Activated naive CD4-positive, alpha-beta T cell (primary cell): ENCODE results near the gene CXCL1.

Experiments used
- DNase-seq, 4 experiments: peaks; one replicate each; lab custom pipeline; 2025; lab: John Stamatoyannopoulos, UW

The CXCL1 gene

DNA sequence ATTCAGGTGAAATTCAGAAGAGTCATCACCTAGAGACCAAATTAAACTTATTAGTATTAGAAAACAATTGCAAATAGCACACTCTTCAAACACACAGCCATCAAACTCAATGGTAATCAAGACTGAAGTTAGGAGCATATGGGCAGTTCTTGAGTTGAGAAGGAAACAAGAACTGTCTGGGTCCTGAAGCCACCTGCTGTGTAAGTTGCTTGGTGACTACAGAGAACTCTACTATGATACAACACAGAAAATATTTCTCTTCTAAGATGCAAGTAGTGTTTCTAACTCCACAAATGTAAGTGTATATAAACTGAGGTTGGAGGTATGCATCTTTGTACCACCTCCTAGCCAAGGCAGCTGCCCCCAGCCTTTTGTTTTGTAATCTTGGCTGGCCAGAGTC is 16.4 kb upstream of the CXCL1 start:
- no peak for DNase-seq

DNA sequence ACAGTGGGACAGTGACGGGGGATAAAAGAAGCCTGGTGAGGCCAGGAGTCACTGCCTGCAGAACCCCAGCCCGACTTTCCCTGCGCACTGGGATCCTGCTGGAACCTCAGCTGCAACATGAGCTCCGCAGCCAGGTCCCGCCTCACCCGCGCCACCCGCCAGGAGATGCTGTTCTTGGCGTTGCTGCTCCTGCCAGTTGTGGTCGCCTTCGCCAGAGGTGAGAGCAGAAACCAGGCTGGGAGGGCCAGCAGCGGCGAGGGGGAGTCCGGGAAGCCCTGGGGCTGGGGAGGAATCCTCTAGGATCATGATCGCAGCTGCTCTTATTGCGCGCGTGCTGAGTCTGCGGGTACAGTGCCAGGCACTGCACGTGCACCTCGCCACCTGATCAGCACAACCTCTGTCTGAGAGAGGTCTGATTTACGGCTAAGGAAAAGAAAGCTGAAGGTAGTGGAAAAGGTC is 15.9 kb upstream of the CXCL1 start, which contains the start of gene PF4V1:
Gene PF4V1 (plus strand): TSS at position 51 of the 459 bp plus-strand sequence. CDS start 67 bp downstream, at position 118.
- DNase-seq = no peak

DNA sequence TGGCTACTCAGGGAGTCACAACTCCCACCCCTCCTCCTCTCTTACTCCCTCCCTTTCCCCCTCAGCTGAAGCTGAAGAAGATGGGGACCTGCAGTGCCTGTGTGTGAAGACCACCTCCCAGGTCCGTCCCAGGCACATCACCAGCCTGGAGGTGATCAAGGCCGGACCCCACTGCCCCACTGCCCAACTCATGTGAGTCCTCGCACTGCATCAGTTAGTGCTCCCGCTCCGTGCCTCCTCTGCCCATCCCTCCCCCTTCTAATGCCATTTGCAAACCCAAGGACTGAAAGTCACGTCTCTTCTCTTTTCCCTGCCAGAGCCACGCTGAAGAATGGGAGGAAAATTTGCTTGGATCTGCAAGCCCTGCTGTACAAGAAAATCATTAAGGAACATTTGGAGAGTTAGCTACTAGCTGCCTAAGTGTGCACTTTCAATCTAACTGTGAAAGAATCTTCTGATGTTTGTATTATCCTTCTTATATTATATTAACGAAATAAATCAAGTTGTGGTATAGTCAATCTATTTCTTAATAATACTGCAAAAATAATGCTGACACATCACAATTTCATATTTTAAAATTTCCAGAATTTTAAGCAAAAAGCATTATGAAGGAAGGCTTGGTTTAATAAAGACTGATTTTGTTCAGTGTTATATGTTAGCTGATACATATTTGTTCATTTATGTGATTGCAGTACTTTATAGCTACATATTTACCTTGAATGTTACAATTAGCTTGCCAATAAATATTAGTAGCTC is 15.3 kb upstream of the CXCL1 start:
- no peak for DNase-seq

DNA sequence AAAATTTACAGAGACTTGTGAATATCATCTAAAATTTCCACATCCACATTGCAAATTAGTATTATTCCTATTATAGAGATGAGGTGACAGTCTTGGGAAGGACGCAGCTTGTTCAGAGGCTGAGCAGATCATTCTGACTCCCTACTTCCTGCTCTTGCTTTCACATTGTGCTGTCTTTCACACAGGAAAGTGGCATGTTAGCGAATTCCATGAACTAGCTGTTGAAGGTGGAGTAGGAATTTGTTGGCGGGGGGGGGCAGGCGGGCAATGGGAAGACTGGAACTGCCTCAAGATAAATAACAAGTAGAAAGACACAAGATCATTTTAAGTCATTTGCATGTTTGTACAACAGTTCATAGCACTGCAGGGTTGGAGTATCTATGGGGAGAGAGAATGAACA is 13.8 kb upstream of the CXCL1 start:
- DNase-seq = no peak

DNA sequence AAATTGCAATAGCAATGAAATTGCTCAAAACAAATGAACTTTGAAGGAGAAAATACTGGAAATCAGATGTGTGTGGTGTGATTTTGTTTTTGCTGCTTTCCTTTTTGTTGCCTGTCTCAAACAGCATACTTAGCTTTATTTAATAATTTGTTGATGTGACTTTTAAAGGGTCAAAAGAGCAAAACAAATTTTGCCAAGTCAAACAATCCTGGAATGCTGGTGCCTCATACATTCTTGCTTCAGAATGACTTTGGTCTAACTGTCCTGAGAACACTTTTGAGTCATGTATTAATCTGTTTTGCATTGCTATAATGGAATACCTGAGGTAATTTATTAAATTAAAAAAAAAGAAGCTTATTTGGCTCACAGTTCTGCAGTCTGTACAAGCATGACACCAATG is 12.7 kb upstream of the CXCL1 start:
- DNase-seq = no peak

DNA sequence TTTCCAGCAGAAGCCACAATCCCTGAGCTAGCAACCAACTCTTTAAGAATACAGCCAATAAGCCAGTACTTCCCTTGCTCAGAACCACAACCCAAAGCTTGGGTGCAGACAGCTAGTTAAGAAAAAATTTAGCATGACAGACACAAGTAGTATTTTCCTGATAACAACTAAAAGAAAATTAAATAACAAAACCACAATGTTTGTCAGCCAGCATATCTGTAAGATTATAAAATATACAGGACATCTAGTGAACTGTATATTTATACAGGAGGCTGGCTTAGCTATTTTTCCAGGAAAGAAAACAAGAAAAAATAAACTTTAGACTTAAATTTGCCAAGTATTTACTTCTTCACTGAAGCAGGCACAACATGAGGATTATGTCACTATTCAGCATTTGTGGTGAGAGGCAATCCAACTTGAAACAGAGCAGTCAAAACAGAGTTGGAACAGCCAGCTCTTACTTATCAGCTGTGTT is 9.5 kb upstream of the CXCL1 start:
- DNase-seq = no peak

DNA sequence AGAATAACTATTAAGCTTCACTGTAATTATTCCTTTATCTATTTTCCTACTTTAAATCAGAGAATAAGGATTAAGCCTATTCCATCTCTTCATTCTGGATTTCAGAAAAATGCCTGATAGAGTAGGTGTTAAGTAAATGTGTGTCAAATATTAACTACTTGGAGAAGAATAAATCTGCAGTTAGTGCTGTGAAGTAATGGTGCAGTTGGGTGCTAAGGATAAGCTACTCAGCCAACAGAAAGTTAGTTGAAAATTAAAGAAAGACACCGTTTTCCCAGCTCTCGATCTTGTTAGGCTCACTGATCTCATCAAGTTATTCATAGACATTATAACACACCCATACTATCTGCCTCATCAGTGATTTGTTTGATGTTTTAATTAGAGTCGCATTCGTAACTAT is 9.0 kb upstream of the CXCL1 start:
- DNase-seq = no peak

DNA sequence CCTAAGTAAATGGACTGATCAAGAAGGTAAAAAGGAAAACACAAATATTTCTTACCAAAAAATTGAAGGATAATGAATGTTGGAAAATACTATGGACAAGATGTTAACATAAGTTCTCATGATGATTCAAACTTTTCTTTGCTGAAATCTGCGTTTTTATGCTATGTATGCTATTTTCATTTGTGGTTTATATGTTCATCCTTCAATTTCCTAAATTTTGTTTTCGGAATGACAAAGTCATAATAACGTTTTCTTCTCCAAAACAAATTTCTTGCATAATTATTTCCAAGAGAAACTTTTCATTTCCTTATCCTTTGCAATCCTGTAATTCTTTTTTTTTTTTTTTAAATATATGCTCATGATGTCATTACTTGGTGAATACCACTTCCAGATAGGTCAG is 8.3 kb upstream of the CXCL1 start:
- DNase-seq = no peak

DNA sequence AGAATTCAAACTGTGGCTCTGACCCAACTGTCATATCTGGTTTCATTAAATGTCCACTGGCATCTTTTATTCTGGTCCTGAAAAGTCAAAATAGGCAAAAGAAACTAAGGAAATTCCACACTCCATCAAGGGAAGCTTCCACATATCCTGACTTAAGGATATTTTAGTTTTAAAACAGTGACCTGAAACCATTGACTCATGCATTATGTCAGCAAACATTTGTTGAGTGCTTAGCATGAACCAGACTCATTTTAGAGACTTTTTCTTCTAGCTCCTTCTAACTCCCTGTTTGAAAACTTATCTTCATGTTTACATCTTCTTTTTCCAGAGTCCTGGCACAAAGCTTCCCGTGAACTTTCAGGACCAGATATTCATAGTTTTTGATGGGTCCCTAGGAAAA is 6.9 kb upstream of the CXCL1 start:
- no peak for DNase-seq

DNA sequence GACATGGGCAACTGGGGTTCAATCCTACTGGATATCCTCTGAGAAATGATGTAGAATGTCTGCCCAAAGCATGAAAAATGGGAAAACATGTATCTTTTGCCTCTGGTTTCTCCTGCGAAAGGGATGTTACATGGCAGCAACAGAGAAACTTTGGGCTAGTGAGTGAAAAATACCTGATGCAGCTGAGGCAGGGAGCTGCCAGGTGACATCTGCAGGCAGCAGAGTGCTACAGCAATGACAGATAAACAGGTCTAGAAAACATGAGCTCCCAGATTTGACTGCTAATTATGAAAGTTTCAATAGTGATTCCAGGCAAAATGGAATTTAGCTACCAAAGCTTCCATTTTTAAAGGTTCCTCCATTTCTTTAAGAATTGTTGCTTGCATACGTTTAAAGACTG is 4.8 kb upstream of the CXCL1 start:
- no peak for DNase-seq

DNA sequence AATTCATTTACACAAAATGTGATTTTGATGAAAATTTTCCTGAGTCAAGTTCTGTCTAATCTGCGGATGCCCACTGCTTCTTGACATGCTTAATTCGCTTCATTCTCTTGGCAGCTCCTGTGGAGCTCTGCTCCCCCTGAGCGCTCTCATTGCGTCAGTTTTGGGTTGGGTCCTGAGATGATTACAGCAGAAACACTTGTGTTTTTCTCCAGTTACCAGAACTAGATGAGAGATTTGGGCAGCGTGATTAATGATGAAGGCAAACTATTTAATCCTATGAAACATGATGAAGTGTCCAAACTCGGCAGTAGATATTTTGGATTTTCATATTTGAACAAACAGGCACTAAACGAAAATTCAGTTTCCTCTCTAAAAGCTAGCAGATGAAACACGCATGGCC is 4.2 kb upstream of the CXCL1 start:
- DNase-seq = no peak

DNA sequence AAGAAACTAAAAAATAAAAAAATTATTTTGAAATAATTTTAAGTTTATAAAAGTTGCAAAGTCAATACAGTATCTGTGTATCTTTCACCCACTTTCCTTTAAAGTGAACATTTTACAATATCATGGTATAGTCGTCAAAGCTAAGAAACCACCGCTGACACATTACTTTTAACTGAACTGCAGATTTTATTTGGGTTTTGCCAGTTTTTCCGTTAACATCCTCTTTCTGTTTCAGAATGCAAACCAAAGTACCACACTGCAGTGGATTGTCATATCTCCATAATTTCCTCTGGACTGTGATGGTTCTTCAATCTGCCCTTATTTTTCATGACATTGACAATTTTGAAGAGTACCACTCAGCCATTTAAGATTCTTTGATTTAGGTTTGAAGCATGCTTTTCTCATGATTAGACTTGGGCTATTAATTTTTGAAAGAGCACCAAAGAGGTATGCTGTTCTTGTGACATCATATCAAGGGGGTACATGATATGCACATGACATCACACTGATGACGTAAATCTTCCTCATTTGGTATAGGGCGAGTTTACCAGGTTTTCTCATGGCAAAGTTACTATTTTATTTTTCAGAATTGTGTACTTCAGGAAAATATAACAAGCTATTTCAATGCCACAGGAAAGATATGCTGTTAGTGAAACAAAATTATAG is 3.6 kb upstream of the CXCL1 start:
- DNase-seq = no peak

DNA sequence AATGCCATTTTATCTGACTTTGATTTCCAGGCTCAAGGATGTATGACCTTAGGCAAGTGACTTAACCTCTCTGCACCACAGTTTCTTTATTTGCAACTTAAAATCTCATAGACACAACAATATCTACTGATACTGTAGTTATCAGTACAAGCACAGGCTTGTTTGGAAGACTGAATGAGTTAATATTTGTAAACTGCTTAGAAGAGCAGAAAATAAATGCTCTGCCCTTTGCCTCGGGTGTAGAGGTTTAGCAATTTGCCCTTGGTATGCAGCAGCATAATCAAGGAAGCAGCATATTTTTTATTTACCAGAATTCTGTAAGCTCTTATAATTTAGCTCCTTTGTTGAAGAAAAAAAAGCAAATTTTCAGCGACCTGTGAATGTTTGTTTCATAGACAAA is 2.9 kb upstream of the CXCL1 start:
- DNase-seq = no peak

DNA sequence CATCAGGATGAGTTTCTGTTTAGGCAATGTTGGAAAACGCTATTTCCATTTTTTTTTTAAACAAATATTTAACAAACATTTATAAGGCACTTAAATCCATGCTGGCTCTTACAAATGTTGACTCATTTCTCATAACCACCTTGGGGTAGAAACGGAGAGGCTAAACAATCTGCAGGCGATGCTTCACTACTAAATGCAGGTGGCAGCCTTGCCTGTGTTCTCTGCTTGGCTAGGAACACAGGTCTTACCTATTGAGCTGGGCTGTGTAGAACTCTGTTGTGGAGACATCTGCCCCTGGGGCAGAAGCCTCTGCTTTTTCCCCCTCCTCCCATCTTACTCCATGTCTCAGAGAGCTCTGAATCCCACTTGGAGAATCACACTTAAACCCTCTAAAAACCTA is 1.4 kb upstream of the CXCL1 start:
- no peak for DNase-seq

DNA sequence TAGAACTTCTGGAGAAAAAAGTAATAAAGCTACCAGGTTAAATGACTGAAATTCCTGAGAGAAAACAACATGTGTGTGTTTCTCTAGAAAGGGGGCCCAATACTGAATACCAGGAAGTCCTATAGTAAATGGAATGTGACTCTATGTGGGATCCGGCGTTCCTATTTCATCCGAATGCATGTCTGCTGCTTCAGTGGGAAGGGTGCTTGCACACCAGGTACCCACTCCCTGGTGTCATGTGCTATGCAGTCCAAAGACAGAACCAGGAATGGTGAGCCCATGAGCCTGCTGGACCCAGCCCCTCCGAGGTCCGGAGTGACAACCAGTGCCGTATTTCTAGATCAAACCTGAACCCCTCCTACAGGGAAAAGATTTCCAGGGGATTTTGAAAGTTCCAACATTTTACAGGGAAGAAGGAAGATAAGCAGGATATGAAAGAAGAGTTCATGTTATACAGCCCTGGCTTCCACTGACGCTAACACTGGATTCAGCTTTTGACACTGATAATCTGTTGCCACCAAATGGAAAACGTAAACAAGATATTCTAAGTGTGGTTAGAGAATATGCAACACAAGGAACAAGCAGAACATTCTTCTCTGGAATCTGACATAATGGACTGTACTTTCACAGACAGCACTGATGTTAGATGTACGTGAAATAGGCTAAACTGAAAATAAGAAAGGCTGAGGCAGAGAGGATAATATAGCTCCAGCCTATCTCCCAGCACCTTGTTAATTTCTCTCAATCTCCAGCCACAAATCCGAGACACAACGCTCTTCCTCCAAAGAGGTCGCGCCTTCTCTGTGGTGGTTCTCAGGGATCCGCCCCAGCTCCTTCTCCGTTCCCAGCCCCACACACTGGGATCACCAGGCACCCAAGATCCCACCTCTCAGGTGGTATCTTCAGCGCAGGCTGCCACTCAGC is 725 bp upstream of the CXCL1 start:
- DNase-seq = no peak

DNA sequence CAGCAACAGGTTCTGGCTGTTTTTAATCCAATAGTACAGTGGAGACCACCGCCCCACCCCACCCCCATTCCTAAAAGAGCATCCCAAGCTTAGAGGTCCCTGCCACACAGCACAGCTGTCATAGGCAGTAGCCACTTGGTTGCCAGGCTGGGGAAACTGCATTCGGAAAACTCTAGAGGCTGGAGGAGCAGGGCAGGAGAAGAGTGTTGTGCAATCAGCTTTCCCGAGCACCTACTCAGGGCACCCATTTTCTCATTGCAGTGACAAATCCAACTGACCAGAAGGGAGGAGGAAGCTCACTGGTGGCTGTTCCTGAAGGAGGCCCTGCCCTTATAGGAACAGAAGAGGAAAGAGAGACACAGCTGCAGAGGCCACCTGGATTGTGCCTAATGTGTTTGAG is 1.1 kb downstream of the CXCL1 start:
- no peak for DNase-seq

DNA sequence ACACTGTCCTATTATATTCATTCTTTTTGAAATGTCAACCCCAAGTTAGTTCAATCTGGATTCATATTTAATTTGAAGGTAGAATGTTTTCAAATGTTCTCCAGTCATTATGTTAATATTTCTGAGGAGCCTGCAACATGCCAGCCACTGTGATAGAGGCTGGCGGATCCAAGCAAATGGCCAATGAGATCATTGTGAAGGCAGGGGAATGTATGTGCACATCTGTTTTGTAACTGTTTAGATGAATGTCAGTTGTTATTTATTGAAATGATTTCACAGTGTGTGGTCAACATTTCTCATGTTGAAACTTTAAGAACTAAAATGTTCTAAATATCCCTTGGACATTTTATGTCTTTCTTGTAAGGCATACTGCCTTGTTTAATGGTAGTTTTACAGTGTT is 1.6 kb downstream of the CXCL1 start:
- DNase-seq = no peak

DNA sequence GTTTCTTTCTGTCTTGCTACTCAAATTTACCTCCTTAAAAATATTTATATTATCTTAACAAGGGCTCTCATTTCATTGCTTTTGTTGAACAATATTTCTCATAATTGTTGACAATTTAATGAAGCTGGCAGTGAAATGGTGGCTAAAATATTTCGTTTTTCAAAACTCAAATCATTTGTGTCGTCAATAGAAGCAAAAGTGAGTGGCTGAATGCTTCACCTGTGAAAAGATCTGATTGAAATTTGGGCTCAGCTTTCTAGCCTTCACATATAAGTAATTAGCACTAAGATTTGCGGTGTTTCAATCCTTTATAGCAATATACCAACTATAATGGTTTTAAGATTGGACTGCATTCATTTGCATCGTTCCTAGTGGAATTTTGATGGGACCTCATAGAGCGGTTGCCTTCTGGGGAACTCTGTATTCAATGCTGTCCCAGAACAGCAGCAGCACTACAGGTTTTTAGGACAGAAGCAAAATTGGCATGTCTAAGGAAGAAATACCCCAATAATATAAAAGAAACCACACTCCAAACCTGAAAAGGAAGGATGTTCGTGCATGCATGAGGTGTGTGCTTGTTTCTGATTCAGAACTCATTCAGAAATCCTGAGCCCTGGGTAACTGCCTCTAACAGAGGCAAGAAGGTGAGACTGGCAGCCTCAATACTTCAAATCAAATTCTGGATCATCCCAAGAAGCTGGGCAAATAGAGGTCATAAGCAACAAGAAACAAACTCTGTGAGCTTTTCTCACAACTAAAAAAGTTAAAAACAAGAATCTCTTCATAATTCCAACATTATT is 2.5 kb downstream of the CXCL1 start:
- no peak for DNase-seq

DNA sequence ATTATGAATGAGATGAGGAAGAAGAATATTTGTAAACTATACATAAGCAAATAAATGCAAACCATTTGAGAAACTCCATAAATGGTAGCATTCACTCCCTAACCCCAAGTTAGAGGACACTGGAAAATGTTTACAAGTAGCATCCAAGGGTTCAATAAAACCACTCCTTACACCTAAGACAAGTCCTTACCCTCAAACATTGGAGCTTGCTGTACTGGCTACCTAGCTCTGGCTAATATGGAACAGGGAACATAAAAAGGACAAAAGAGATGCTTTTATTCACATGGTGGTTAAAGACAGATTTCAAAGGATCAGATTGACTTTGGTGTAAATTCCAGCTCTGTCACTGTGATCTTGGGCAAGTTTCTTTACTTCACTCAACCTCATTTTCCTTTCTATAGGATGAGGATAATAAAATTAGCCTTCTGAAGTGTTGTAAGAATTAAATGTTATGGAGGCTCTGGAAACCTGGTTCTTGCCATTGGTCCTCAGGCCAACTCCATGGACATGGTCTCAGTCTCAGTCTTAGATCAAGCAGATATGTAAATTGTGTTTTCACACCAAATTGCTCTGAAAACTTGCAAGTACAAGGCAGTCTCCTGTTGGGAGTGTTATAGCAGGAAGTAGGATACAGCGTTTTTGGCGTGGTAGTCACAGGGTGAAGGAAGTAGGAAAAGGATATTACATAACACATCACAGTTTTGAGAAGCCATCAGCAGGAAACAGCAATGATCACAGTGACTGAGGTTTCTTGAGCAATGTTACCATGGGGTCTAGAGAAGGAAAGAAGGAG is 3.3 kb downstream of the CXCL1 start:
- DNase-seq = no peak

DNA sequence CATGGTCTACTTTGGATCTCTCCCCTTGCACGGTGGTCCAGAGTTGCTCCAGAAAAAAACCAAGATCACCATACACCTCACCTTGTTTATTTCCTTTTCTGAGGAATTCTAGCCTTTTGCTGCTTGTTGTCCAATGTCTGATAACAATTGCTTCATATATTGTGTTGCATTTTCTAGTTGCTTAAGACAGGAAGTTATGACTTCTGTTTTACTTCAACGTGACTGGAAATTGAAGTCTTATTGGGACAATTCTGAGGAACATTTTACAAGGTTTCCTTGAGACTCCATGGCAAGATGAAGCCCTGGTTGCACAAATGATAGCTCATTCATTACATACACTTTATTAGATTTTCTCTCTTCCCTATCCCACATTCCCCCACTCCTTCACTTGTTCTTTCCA is 5.2 kb downstream of the CXCL1 start:
- DNase-seq = no peak

DNA sequence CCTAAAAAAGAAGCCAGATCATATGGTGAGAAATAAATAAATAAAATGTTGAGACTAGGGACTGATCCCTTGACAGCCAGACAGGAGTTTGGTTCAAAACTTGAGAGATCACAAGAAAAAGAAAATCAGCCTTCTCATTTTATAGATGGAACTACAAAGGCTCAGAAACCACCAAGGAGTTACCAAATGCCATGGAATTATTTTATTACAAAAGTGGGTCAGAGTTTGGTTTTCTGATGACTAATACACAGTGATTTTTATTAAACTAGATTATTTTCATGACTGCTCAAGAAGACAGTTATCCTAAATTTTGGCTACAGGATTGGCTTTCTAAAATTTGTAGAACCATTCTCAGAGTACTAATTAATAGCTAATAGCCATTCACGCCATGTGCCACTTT is 6.2 kb downstream of the CXCL1 start:
- no peak for DNase-seq
